ENCODE data around the gene LYSMD4.

Gene LYSMD4

GRCh38 chr15:99704444-99704838 is 28.8 kb downstream of the LYSMD4 start:
- peak; percentile 50 for DNase-seq

- no peak for DNase-seq
These were observed 29.4 kb downstream of the LYSMD4 start for GRCh38 chr15:99703603-99704443.

- no peak for DNase-seq
These were observed 30.2 kb downstream of the LYSMD4 start for GRCh38 chr15:99702895-99703602.

- DNase-seq: no peak
These were observed 37.1 kb downstream of the LYSMD4 start for GRCh38 chr15:99696096-99696495.

- DNase-seq: no peak
These were observed 40.4 kb downstream of the LYSMD4 start for GRCh38 chr15:99692825-99693224.

- no peak for DNase-seq
These were observed 46.9 kb downstream of the LYSMD4 start for GRCh38 chr15:99686290-99686689.

GRCh38 chr15:99683000-99683670 is 50.1 kb downstream of the LYSMD4 start:
- no peak for DNase-seq

- DNase-seq: no peak
These were observed 50.8 kb downstream of the LYSMD4 start for GRCh38 chr15:99682455-99682854.

- no peak for DNase-seq
These were observed 51.2 kb downstream of the LYSMD4 start for GRCh38 chr15:99681990-99682389.

GRCh38 chr15:99680276-99680675 is 53.0 kb downstream of the LYSMD4 start:
- no peak for DNase-seq

- DNase-seq: no peak
These were observed 55.6 kb downstream of the LYSMD4 start for GRCh38 chr15:99677540-99678134.
